GM18505 (cell line): ENCODE results near the gene BEX2.

ENCODE experiments used
- ATAC-seq: cut with Tn5 transposase; IDR thresholded peaks from one replicate; pipeline ENCODE4 v1.9.1; 2021; ENCODE audit not compliant: unreplicated experiment
- POLR2A ChIP-seq: IDR thresholded peaks from 4 replicates; pipeline ENCODE4 v1.6.1; 2011; ENCODE audit warnings: borderline replicate concordance; ENCODE audit not compliant: insufficient read depth, insufficient read length; ENCODE audit errors: extremely low read depth

BEX2 gene

GRCh38 chrX:103304705-103305104 lies 6.1 kb downstream of the BEX2 start:
- no peak for TF ChIP-seq POLR2A
- ATAC-seq: no peak

- no peak for ATAC-seq
Measured at GRCh38 chrX:103293118-103293517, 17.7 kb downstream of the BEX2 start.

GRCh38 chrX:103279624-103280023 lies 31.2 kb downstream of the BEX2 start:
- TF ChIP-seq POLR2A: no peak
- no peak for ATAC-seq

More at GRCh38 chrX:103293118-103293517, 17.7 kb downstream of the BEX2 start:
- TF ChIP-seq POLR2A: no peak

- ATAC-seq: no peak
- no peak for TF ChIP-seq POLR2A
Measured at GRCh38 chrX:103276581-103277002, 34.2 kb downstream of the BEX2 start, which contains the start of gene TCEAL5. Gene TCEAL5 (minus strand): TSS chrX:103276750. CDS start chrX:103274563, 2,187 bp downstream.

- ATAC-seq: no peak
- TF ChIP-seq POLR2A: no peak
Measured at GRCh38 chrX:103275947-103276567, 34.7 kb downstream of the BEX2 start.

GRCh38 chrX:103274284-103274683 lies 36.5 kb downstream of the BEX2 start:
- ATAC-seq: no peak
- no peak for TF ChIP-seq POLR2A
